Gastrocnemius medialis (tissue), 4 donors: Measurements from ENCODE around the gene SCN3B.

Source experiments
- POLR2A ChIP-seq, 2 donors: fragments of 450-650 bp; IDR thresholded peaks; one replicate each; pipeline ENCODE4 v1.6.1; 2017; ENCODE audit warnings: antibody characterized with exemption in 2 of 2, mild to moderate bottlenecking in 2 of 2, moderate library complexity in 2 of 2
- TF ChIP-seq, protein P1 (sequence below), 5 experiments: fragments of 450-650 bp in 3 of 5; fragments of 200-600 bp in 2 of 5; sonication (generic) in 2 of 5; IDR thresholded peaks in 4 of 5; conservative IDR thresholded peaks in 1 of 5; 1 replicate in 4 of 5; 2 replicates in 1 of 5; pipeline ENCODE4 v1.5.1; 2016 to 2019; ENCODE audit warnings: antibody characterized with exemption in 5 of 5, mild to moderate bottlenecking in 3 of 5, moderate library complexity in 3 of 5

DNA sequence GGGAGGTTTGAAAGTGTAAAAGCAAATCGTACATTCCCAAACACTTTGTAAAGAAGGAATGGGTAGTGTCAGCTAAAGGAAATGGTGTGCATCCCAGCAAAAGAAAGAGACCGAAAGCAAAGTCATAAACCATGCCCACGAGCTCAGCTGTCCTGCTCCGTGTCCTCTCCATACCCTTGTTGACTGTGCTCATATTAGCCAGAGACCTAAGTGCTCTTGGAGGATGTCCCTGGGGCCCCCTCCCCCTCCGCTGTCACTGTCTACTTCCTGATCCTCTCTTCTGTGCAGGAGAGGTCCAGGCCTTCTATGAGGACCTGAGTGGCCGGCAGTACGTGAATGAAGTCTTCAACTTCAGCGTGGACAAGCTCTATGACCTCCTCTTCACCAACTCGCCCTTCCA is 46.1 kb downstream of the SCN3B start:
- TF ChIP-seq, protein P1, sequence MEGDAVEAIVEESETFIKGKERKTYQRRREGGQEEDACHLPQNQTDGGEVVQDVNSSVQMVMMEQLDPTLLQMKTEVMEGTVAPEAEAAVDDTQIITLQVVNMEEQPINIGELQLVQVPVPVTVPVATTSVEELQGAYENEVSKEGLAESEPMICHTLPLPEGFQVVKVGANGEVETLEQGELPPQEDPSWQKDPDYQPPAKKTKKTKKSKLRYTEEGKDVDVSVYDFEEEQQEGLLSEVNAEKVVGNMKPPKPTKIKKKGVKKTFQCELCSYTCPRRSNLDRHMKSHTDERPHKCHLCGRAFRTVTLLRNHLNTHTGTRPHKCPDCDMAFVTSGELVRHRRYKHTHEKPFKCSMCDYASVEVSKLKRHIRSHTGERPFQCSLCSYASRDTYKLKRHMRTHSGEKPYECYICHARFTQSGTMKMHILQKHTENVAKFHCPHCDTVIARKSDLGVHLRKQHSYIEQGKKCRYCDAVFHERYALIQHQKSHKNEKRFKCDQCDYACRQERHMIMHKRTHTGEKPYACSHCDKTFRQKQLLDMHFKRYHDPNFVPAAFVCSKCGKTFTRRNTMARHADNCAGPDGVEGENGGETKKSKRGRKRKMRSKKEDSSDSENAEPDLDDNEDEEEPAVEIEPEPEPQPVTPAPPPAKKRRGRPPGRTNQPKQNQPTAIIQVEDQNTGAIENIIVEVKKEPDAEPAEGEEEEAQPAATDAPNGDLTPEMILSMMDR (IDR thresholded peaks at IDR 0.05 in 4 of 5, conservative IDR thresholded peaks at IDR 0.05 in 1 of 5) = no peak
- no peak for TF ChIP-seq POLR2A (IDR thresholded peaks at IDR 0.05)
